ENCODE results near the gene FARS2.
A peak's percentile ranks its signal among the peaks of the same experiment; 100 is the strongest.

- TF ChIP-seq EZH2 (IDR thresholded peaks at IDR 0.05; ENCODE audit: low read length) (no peak), CTCF (optimal IDR thresholded peaks at IDR 0.05 in 1 of 3, IDR thresholded peaks at IDR 0.05 in 1 of 3, conservative IDR thresholded peaks at IDR 0.05 in 1 of 3; ENCODE audit: extremely low read depth in 1 of 3, insufficient read depth in 2 of 3, low read length in 3 of 3) (peak; percentile 80 to 85 (median 81))
Measured at GRCh38 chr6:5379647-5380242, 118.4 kb downstream of the FARS2 start.
